HL-60 (cell line): ENCODE results near the gene ARFGEF2.

Source experiments
- CTCF ChIP-seq: IDR thresholded peaks from one replicate; pipeline ENCODE4 v1.5.1; 2011; ENCODE audit warnings: low read length, control low read depth, inconsistent platforms; ENCODE audit not compliant: insufficient read depth
- POLR2AphosphoS5 ChIP-seq: IDR thresholded peaks from 2 replicates; pipeline ENCODE4 v1.6.1; 2012; ENCODE audit warnings: low read depth

- peak; percentile 23 for TF ChIP-seq CTCF
- TF ChIP-seq POLR2AphosphoS5 = no peak
Observed at GRCh38 chr20:48986899-48987298, 65.4 kb downstream of the ARFGEF2 start.
